Suppressor macrophage treated with lipopolysaccharide for 1 hour (primary cell): ENCODE results near the gene PTPN7.
"Not testable (repeated sequence)": the region's sequence is repeated elsewhere in the genome, so short reads cannot be mapped to it uniquely, and the experiment has no call there.

ENCODE experiments used
- DNase-seq, 3 donors: peaks; one replicate each; pipeline ENCODE4 v3.0.0-alpha.2; 2020 to 2022

PTPN7 gene

GRCh38 chr1:202149566-202149965 lies 10.8 kb downstream of the PTPN7 start:
- no peak for DNase-seq

DNA sequence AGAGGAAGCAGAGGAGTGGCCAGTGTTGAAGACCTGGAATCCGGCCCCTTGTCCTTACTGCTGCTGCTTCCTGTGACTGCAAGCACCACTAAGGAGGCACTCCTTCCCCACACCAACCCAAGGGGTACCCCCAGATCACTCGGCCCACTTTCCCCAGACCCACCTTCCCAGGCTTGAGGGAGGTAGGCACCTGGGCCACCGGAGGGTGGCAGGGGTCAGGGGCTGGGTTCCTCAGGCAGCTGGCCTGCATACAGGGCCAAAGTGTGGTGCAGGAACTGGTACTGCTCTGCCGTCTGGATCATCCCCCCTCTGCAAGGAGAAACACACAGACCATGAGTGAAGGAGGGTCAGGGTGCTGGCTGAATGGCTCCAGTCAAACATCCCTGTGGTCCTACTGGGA lies 12.0 kb downstream of the PTPN7 start:
- no peak for DNase-seq

GRCh38 chr1:202146993-202147392 lies 13.4 kb downstream of the PTPN7 start:
- DNase-seq: no peak

GRCh38 chr1:202146279-202146678 lies 14.1 kb downstream of the PTPN7 start:
- DNase-seq: no peak

- DNase-seq: not testable (repeated sequence)
These were observed 14.7 kb downstream of the PTPN7 start for GRCh38 chr1:202145744-202146140.

DNA sequence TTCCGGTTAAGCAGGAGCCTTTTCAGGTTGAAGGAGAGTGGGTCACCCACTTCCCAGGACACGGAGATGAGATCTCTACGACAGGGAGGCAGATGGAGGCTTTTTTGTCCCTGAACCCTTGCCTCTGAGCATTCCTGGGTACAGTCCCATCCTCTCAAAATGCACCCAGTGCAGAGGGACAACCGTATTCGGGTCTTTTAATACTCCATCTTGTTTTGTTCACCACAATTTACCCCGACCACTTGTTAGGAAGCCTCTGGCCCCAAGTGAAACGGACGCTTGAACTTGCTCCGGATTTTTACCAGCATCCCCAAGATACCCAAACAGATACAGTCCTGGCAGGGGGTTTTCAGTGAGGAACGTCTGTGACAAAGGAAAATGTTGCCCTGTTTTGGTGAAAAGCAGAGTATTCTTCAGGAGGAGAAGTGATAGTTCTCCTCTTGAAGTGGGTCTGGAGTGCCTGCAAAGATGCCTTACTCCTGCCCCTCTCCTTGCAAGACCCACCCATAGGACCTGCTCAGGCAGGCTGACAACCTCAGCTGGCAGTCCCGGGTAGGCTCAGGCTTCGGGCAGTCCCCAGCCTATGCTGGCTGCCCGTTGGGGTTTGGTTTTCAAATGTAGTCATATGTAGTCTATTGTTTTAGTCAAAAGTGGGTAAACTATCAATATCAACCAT lies 15.2 kb downstream of the PTPN7 start:
- peak in 1 of 3 donors; percentile 18 for DNase-seq

DNA sequence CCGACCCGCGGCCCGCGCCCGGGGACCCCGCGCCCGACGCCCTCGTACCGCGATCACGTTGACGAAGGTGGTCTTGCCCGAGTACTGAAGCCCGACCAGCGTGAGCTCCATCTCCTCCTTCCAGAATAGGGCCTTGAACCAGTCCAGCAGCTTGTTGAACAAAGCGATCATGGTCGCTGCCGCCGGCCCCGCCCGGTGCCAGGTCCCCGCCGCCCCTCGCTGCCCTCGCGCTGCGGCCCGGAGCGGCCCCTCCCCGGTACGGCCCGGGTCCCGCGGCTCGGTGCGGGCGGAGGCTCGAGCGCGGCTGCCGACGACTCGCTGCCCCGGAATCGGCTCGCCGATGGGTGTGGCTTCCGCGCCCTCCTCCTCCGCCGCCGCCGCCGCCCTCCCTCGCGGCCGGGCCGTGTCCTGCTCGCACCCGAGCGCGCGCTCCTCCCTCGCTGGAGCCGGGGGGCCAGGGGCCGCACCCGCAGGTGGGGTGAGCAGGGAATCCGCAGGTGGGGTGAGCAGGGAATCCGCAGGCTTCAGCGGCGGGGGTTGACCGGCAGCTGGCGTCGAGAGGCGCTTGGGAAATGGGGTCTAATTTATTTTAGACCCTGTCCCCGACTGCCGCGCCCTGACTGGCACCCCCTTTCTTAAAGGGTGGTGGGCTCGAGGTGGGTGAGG lies 15.9 kb downstream of the PTPN7 start, which contains the start of gene ARL8A:
Gene ARL8A, minus strand, starts transcription at position 336 of the 666 bp plus-strand sequence. Its CDS starts 165 bp downstream, at position 171.
- peak; percentile 63 to 87 (median 76) for DNase-seq

GRCh38 chr1:202143768-202144401 lies 16.5 kb downstream of the PTPN7 start:
- DNase-seq: peak in 2 of 3 donors; percentile 43 to 72

DNA sequence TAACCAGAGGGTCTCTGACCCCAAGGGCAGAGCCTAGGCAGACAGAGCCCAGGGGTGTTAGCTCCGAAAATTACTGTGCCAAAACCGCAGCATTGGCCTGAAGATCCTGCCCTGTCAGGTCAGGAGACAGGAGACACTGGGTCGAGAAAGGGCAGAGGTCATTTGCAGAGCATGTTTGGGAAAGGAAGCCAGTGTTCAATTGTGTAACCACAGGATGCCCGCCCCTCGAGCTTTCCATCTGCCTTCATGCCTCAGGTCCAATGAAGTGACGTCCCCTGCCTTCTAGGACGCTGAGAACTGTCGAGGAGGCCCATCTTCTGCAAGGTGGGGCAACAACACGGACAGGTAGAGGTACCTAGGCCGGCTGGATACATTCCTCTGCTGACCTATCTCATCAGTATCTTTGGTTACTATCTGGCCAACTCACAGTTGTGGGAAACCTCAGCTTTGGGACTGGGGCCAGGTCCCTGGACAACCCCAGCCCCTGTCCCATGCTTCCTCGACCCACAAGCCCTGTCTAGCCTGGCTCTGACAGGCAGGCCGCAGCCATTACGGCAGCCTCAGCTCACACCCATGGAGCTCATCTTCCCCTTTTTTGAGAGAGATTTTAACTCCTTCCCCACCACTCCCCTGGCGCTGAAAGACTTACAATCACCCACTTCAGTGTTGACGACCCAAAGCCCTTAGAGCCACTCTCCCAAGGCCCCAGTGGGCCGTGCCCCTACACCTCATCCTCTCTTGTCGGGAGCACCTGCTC lies 17.2 kb downstream of the PTPN7 start:
- peak; percentile 74 to 80 (median 79) for DNase-seq

DNA sequence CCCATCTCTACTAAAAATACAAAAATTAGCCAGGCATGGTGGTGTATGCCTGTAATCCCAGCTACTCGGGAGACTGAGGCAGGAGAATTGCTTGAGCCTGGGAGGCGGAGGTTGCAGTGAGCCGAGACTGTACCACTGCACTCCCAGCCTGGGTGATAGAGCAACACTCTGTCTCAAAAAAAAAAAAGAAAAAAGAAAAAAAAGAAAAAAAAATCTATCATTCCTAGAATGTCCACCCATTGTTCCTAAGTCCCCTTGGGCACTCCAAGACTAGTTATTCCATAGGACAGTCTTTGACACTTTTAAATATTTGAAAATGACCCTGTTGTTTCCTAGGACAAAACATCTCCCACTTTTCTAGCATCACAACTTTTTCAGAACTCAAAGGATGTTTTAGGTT lies 18.9 kb downstream of the PTPN7 start:
- DNase-seq: not testable (repeated sequence)

DNA sequence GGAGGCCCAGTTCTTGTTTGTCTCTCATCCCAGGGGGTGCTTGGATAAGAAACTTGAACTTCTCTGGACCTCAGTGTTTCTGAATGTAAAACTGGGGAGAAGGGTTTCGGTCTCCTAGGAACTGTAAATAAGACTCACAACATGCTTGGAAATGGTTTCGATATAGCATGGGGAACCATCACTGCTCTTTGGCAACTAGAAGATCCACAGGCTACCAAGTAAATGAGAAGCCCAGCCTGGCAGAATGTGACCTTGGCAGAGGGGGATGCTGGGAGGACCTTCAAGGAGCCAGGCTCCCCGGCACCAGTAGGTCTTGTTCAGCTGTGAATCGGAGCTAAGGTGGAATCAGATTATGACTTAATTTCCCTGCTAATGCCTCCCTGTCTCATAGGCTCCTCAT lies 19.6 kb downstream of the PTPN7 start:
- no peak for DNase-seq

GRCh38 chr1:202135221-202135721 lies 25.1 kb downstream of the PTPN7 start:
- DNase-seq: peak; percentile 64 to 75 (median 74)

- no peak for DNase-seq
These were observed 25.7 kb downstream of the PTPN7 start for GRCh38 chr1:202134645-202135172.

- no peak for DNase-seq
These were observed 26.4 kb downstream of the PTPN7 start for GRCh38 chr1:202133989-202134388.

DNA sequence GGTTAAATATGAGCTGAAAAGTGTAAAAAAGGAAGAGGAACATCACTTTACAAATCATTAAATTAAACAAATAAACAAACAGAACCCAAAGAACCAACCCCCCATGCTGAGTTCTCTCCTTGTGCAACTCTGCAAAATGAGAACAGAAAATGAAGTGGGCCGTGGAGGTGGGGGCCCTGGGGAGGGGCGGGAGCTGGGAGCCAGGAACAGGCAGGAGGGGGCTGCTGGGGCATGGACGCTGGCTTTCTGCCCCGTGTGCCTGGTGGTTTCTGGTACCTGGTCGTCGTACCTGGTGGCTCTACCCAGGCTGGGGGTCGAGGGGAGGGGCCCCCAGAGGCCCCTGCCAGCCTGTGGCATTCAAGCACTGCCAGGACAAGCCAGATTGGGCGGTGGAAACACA lies 26.9 kb downstream of the PTPN7 start:
- DNase-seq: no peak

DNA sequence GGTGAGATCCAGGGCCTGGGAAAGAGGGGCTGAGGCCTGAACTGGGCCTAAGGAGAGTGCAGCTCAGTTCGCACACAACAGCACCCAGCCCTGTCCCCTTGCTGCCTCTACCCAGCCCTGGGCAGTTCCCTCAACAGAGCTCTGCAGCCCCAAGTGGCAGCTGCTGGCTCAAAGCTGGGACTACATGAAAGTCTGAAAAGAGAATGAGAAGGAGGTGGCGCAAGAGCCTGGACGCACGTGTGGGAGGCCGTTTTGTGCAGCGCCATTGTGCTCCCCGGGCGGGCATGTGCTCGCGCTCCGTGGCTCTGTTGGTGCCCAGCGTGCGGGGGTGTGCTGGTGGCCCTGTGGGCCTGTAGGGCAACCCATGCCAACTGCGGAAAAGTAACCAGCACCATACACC lies 27.4 kb downstream of the PTPN7 start:
- DNase-seq: no peak

DNA sequence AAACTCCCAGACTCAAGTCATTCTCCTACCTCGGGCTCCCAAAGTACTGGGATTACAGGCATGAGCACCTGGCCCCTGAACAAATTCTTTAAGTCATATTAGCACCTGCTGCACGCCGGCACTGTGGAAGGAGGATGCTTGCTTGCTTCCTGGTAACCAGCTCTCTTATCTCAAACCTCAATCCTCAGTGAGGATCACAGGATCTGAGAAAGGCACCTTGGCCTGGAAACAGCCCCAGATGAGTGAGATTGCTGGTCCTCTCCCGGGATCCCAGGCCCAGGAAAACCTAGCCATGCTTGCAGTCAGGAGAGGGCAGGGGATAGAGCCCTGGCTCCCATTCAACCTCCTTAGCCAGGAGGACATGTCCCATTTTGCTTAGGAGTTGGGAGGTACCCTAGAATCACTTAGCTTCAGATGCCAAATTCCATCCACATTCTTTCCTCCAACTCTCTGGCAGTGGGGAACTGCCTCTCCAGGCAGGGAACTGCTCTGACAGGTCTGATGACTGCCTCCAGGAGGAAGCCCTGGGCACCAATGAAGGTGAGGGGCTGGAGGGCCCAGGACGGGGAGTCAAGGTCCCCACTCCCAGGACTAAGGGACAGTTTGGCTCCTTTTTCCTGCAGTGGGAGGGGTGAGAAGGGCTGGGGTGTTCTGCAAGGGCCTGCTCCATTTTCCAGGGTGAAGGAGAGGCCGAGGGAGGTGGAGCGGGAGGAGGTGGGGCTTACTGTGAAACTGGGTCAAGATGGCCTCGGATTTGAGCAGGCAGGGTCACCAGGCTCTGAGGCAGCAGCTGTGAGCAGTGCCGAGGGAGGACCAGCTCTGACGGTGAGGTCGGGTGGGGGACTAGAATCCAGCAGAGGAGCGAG lies 28.2 kb downstream of the PTPN7 start:
- no peak for DNase-seq

- no peak for DNase-seq
These were observed 29.4 kb downstream of the PTPN7 start for GRCh38 chr1:202130816-202131522.

- DNase-seq: no peak
These were observed 30.1 kb downstream of the PTPN7 start for GRCh38 chr1:202130297-202130721.

- DNase-seq: no peak
These were observed 30.7 kb downstream of the PTPN7 start for GRCh38 chr1:202129453-202130296.
